ENCODE measurements around the gene TUBGCP5. TPM values are rescaled to one million over a fixed set of nuclear protein-coding genes. Genes with fewer than 3 reads are reported as not detected.

TUBGCP5 gene
- total RNA-seq, 1 donor from 2014 or later = 15.7 TPM

DNA sequence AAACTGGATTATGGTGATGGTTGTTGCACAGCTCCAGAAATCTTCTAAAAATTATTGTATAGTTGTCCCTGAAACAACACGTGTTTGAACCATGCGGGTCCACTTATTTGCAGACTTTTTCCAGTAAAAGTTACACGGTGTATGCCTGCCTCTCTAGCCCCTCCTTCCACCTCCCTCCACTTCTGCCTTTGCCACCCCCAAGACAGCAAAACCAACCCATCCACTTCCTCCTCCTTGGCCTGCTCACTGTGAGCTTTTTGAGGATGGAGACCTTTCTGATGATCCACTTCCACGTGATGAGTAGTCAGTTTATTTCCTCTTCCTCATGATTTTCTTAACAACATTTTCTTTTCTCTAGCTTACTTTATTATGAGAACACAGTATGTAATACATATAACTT, 64.6 kb downstream of the TUBGCP5 start:
- no peak for TF ChIP-seq CTCF (IDR thresholded peaks at IDR 0.05; ENCODE audit: unreplicated experiment)
- peaks cover 12% of the 10 kb centered on the region for H3K27me3 Mint-ChIP-seq (ENCODE audit: unreplicated experiment)
- H3K27ac Mint-ChIP-seq (ENCODE audit: unreplicated experiment) = peak overlapping the region; percentile 4

DNA sequence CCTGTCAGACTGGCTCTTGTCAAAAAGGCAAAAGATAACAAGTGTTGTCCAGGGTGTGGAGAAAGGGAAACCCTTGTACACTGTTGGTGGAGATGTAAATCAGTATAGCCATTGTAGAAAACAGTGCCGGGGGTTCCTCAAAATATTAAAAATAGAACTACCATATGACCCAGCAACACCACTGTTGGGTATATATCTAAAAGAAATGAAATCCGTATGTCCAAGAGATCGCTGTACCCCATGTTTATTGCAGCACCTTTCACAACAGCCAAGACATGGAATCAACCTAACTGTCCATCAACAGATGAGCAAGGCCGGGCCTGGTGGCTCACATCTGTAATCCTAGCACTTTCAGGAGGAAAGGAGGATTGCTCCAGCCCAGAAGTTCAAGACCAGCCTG, 65.4 kb downstream of the TUBGCP5 start:
- Mint-ChIP-seq H3K4me3 (ENCODE audit: unreplicated experiment) (no peak overlapping the region), H3K4me1 (ENCODE audit: unreplicated experiment) (peaks cover 14% of the 10 kb centered on the region), H3K27me3 (ENCODE audit: unreplicated experiment) (peaks cover 11% of the 10 kb centered on the region), H3K27ac (ENCODE audit: unreplicated experiment) (no peak overlapping the region), H3K36me3 (ENCODE audit: low read depth, unreplicated experiment) (peaks cover 3% of the 10 kb centered on the region), H3K9me3 (ENCODE audit: unreplicated experiment) (no peaks in the 10 kb centered on the region)
- TF ChIP-seq CTCF (IDR thresholded peaks at IDR 0.05; ENCODE audit: unreplicated experiment) = no peak
- DNase-seq (ENCODE audit: low spot score) = no peak

More for the DNA sequence above, 64.6 kb downstream of the TUBGCP5 start:
- DNase-seq (ENCODE audit: low spot score) = no peak
- Mint-ChIP-seq H3K36me3 (ENCODE audit: low read depth, unreplicated experiment) (peaks cover 8% of the 10 kb centered on the region), H3K9me3 (ENCODE audit: unreplicated experiment) (no peaks in the 10 kb centered on the region), H3K4me1 (ENCODE audit: unreplicated experiment) (peaks cover 19% of the 10 kb centered on the region), H3K4me3 (ENCODE audit: unreplicated experiment) (no peak overlapping the region)

DNA sequence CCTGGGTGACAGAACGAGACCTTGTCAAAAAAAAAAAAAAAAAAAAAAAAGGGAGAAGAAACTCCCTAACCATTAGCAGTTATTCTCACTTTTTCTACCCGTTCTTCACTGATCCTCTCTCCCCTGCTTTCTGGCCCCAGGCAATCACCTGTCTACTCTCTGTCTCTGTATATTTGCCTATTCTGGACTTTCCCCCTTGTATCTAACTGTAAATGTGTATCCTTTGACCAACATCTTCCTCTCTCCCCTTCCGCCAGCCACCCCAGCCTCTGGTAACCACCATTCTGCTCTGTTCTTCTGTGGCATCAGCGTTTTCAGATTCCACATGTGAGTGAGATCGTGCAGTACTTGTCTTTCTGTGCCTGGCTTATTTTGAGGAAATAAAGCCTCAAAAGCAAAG, 66.1 kb downstream of the TUBGCP5 start:
- Mint-ChIP-seq H3K27ac (ENCODE audit: unreplicated experiment) (no peak overlapping the region), H3K36me3 (ENCODE audit: low read depth, unreplicated experiment) (no peaks in the 10 kb centered on the region), H3K4me1 (ENCODE audit: unreplicated experiment) (peaks cover 9% of the 10 kb centered on the region), H3K27me3 (ENCODE audit: unreplicated experiment) (peaks cover 4% of the 10 kb centered on the region), H3K4me3 (ENCODE audit: unreplicated experiment) (no peak overlapping the region), H3K9me3 (ENCODE audit: unreplicated experiment) (no peaks in the 10 kb centered on the region)
- no peak for TF ChIP-seq CTCF (IDR thresholded peaks at IDR 0.05; ENCODE audit: unreplicated experiment)
- no peak for DNase-seq (ENCODE audit: low spot score)

DNA sequence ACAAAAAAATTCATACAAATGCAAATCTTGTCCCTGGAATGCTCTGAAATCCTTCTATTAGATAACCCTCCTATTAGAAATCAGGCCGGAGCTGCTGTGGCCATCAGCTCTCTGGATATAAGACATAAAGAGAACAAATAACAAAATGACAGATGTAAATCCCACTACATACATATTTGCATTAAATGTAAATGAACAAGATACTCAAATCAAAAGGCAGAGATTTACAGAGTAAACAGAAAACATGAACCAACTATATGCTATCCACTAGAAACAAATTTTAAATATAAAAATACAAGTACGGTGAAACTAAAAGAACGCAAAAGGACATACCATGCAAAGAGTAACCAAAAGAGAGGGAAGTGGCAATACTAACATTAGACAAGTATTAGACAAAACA, 69.9 kb downstream of the TUBGCP5 start:
- Mint-ChIP-seq H3K36me3 (ENCODE audit: low read depth, unreplicated experiment) (no peaks in the 10 kb centered on the region), H3K27ac (ENCODE audit: unreplicated experiment) (no peak overlapping the region), H3K4me3 (ENCODE audit: unreplicated experiment) (no peak overlapping the region), H3K27me3 (ENCODE audit: unreplicated experiment) (peaks cover 2% of the 10 kb centered on the region), H3K4me1 (ENCODE audit: unreplicated experiment) (peaks cover 8% of the 10 kb centered on the region), H3K9me3 (ENCODE audit: unreplicated experiment) (no peaks in the 10 kb centered on the region)
- DNase-seq (ENCODE audit: low spot score) = no peak
- TF ChIP-seq CTCF (IDR thresholded peaks at IDR 0.05; ENCODE audit: unreplicated experiment) = no peak

GRCh38 chr15:22968366-22968765, 71.0 kb downstream of the TUBGCP5 start:
- no peak for TF ChIP-seq CTCF (IDR thresholded peaks at IDR 0.05; ENCODE audit: unreplicated experiment)
- no peak for DNase-seq (ENCODE audit: low spot score)
- H3K27me3 Mint-ChIP-seq (ENCODE audit: unreplicated experiment) = peaks cover 8% of the 10 kb centered on the region
- no peak overlapping the region for H3K4me3 Mint-ChIP-seq (ENCODE audit: unreplicated experiment)
- no peaks in the 10 kb centered on the region for H3K9me3 Mint-ChIP-seq (ENCODE audit: unreplicated experiment)
- no peak overlapping the region for H3K27ac Mint-ChIP-seq (ENCODE audit: unreplicated experiment)
- H3K4me1 Mint-ChIP-seq (ENCODE audit: unreplicated experiment) = peaks cover 15% of the 10 kb centered on the region
- H3K36me3 Mint-ChIP-seq (ENCODE audit: low read depth, unreplicated experiment) = no peaks in the 10 kb centered on the region
